HG02884 (cell line): Measurements from ENCODE around the gene GIPR.
"Not testable (repeated sequence)": the region's sequence is repeated elsewhere in the genome, so short reads cannot be mapped to it uniquely, and the experiment has no call there.

ENCODE experiments used
- ATAC-seq: cut with Tn5 transposase; IDR thresholded peaks from one replicate; pipeline ENCODE4 v1.9.1; 2021; ENCODE audit warnings: mild to moderate bottlenecking, moderate library complexity; ENCODE audit not compliant: unreplicated experiment

The GIPR gene

GRCh38 chr19:45667620-45668341, at the start of gene GIPR:
TSS of gene GIPR (plus strand) at chr19:45668221. CDS start at chr19:45669521, 1,300 bp downstream.
- no peak for ATAC-seq

- ATAC-seq, result no peak
Observed at GRCh38 chr19:45621389-45621788, 46.6 kb upstream of the GIPR start.

GRCh38 chr19:45621976-45622503, 46.0 kb upstream of the GIPR start:
- ATAC-seq, result no peak

GRCh38 chr19:45623984-45624383, 44.0 kb upstream of the GIPR start:
- no peak for ATAC-seq

- not testable (repeated sequence) for ATAC-seq
Observed at GRCh38 chr19:45628219-45628618, 39.8 kb upstream of the GIPR start.

GRCh38 chr19:45629704-45630103, 38.3 kb upstream of the GIPR start:
- ATAC-seq, result no peak

- no peak for ATAC-seq
Observed at GRCh38 chr19:45630463-45630862, 37.6 kb upstream of the GIPR start.

- no peak for ATAC-seq
Observed at GRCh38 chr19:45632468-45633196, 35.4 kb upstream of the GIPR start.

GRCh38 chr19:45636275-45636674, 31.7 kb upstream of the GIPR start:
- ATAC-seq, result no peak

GRCh38 chr19:45636902-45637301, 31.1 kb upstream of the GIPR start:
- no peak for ATAC-seq

- ATAC-seq, result no peak
Observed at GRCh38 chr19:45637890-45638667, 29.9 kb upstream of the GIPR start.

- ATAC-seq, result no peak
Observed at GRCh38 chr19:45638930-45639729, 28.9 kb upstream of the GIPR start, which contains the start of gene EML2. TSS of gene EML2 (minus strand) at chr19:45639397. CDS start at chr19:45639376, 21 bp downstream.

- no peak for ATAC-seq
Observed at GRCh38 chr19:45640849-45641273, 27.2 kb upstream of the GIPR start.

GRCh38 chr19:45641274-45642105, 26.5 kb upstream of the GIPR start:
- peak; percentile 37 for ATAC-seq

GRCh38 chr19:45643024-45643926, 24.7 kb upstream of the GIPR start:
- ATAC-seq, result no peak

GRCh38 chr19:45643927-45644771, 23.9 kb upstream of the GIPR start:
- ATAC-seq, result no peak

- ATAC-seq, result no peak
Observed at GRCh38 chr19:45645068-45645630, 22.9 kb upstream of the GIPR start.
